ENCODE measurements around the gene CRYBG1. TPM values are rescaled to one million over a fixed set of nuclear protein-coding genes. Genes with fewer than 3 reads are reported as not detected.

The CRYBG1 gene
- total and polyA plus RNA-seq, 2 donors, result 12.2 to 22.2 TPM

- no peak overlapping the region for H3K4me3 ChIP-seq (ENCODE audit: low read length in 2 of 2)
- 96% methylated on average over 2 of the region's 2 CpGs for WGBS
- no peak overlapping the region for H3K27ac ChIP-seq (ENCODE audit: low read depth in 1 of 2, low read length in 1 of 2)
- peaks cover 0 to 7% of the 10 kb centered on the region in 2 donors for H3K4me1 ChIP-seq (ENCODE audit: control insufficient read depth in 2 of 2, insufficient read depth in 2 of 2, low read length in 2 of 2)
- peaks cover 2 to 12% of the 10 kb centered on the region in 2 donors for H3K36me3 ChIP-seq (ENCODE audit: control insufficient read depth in 2 of 2, insufficient read depth in 2 of 2, low read length in 1 of 2)
- no peaks in the 10 kb centered on the region for H3K27me3 ChIP-seq (ENCODE audit: control insufficient read depth in 2 of 2, insufficient read depth in 1 of 2, low read length in 1 of 2)
- DNase-seq (ENCODE audit: low read depth in 6 of 9, low spot score in 9 of 9), result no peak
- H3K9me3 ChIP-seq (ENCODE audit: control insufficient read depth in 2 of 2, insufficient read depth in 1 of 2, low read length in 1 of 2), result no peaks in the 10 kb centered on the region
Measured at GRCh38 chr6:106528521-106528920, 168.0 kb downstream of the CRYBG1 start.

GRCh38 chr6:106529438-106529837, 168.9 kb downstream of the CRYBG1 start:
- 98% methylated on average over 3 of the region's 3 CpGs for WGBS
- no peaks in the 10 kb centered on the region for H3K9me3 ChIP-seq (ENCODE audit: control insufficient read depth in 2 of 2, insufficient read depth in 1 of 2, low read length in 1 of 2)
- no peaks in the 10 kb centered on the region for H3K4me1 ChIP-seq (ENCODE audit: control insufficient read depth in 2 of 2, insufficient read depth in 2 of 2, low read length in 2 of 2)
- no peak overlapping the region for H3K4me3 ChIP-seq (ENCODE audit: low read length in 2 of 2)
- H3K27ac ChIP-seq (ENCODE audit: low read depth in 1 of 2, low read length in 1 of 2), result no peak overlapping the region
- no peak for DNase-seq (ENCODE audit: low read depth in 6 of 9, low spot score in 9 of 9)
- H3K36me3 ChIP-seq (ENCODE audit: control insufficient read depth in 2 of 2, insufficient read depth in 2 of 2, low read length in 1 of 2), result peaks cover 3 to 12% of the 10 kb centered on the region in 2 donors
- H3K27me3 ChIP-seq (ENCODE audit: control insufficient read depth in 2 of 2, insufficient read depth in 1 of 2, low read length in 1 of 2), result no peaks in the 10 kb centered on the region

DNA sequence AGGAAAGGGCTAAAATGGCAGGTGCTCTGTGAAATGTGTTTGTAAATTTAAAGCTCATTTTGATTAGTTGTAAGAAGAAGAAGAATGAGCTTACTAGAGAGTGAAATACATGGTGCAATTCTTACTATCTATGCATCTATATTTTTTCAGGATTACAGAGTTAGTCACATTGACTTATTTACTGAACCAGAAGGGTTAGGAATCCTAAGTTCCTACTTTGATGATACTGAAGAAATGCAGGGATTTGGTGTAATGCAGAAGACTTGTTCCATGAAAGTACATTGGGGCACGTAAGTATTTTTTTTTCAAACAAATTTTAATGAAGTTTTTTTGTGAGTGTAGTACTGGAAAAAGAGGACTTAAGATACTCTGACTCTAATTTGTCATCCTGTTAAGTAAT, 169.5 kb downstream of the CRYBG1 start:
- WGBS, result 98% methylated on average over 1 of the region's 1 CpG
- no peaks in the 10 kb centered on the region for H3K4me1 ChIP-seq (ENCODE audit: control insufficient read depth in 2 of 2, insufficient read depth in 2 of 2, low read length in 2 of 2)
- H3K27me3 ChIP-seq (ENCODE audit: control insufficient read depth in 2 of 2, insufficient read depth in 1 of 2, low read length in 1 of 2), result no peaks in the 10 kb centered on the region
- H3K36me3 ChIP-seq (ENCODE audit: control insufficient read depth in 2 of 2, insufficient read depth in 2 of 2, low read length in 1 of 2), result peaks cover 3 to 12% of the 10 kb centered on the region in 2 donors
- no peak overlapping the region for H3K27ac ChIP-seq (ENCODE audit: low read depth in 1 of 2, low read length in 1 of 2)
- DNase-seq (ENCODE audit: low read depth in 6 of 9, low spot score in 9 of 9), result no peak
- no peak overlapping the region for H3K4me3 ChIP-seq (ENCODE audit: low read length in 2 of 2)
- H3K9me3 ChIP-seq (ENCODE audit: control insufficient read depth in 2 of 2, insufficient read depth in 1 of 2, low read length in 1 of 2), result no peaks in the 10 kb centered on the region

DNA sequence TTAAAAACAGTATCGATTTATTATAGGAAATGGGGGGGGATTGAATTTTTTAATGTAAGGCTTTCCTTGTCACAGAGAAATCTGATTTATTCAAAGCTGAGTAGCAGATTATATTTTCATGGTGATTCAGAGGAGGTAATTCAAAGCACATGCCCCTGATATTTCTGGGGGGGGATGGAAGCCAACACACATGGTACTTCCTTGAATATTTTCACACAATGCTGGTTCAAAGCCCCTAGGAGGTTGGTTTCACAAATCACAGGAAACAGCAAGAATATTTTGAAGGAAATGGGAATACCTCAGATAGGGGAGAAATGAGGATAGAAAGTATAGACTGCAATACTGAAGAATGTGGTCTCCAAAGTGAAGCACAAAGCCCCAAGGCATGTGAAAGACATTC, 170.0 kb downstream of the CRYBG1 start:
- 100% methylated on average over 1 of the region's 1 CpG for WGBS
- H3K4me1 ChIP-seq (ENCODE audit: control insufficient read depth in 2 of 2, insufficient read depth in 2 of 2, low read length in 2 of 2), result no peaks in the 10 kb centered on the region
- H3K27ac ChIP-seq (ENCODE audit: low read depth in 1 of 2, low read length in 1 of 2), result no peak overlapping the region
- H3K4me3 ChIP-seq (ENCODE audit: low read length in 2 of 2), result no peak overlapping the region
- peaks cover 3 to 12% of the 10 kb centered on the region in 2 donors for H3K36me3 ChIP-seq (ENCODE audit: control insufficient read depth in 2 of 2, insufficient read depth in 2 of 2, low read length in 1 of 2)
- no peaks in the 10 kb centered on the region for H3K9me3 ChIP-seq (ENCODE audit: control insufficient read depth in 2 of 2, insufficient read depth in 1 of 2, low read length in 1 of 2)
- H3K27me3 ChIP-seq (ENCODE audit: control insufficient read depth in 2 of 2, insufficient read depth in 1 of 2, low read length in 1 of 2), result no peaks in the 10 kb centered on the region
- no peak for DNase-seq (ENCODE audit: low read depth in 6 of 9, low spot score in 9 of 9)

DNA sequence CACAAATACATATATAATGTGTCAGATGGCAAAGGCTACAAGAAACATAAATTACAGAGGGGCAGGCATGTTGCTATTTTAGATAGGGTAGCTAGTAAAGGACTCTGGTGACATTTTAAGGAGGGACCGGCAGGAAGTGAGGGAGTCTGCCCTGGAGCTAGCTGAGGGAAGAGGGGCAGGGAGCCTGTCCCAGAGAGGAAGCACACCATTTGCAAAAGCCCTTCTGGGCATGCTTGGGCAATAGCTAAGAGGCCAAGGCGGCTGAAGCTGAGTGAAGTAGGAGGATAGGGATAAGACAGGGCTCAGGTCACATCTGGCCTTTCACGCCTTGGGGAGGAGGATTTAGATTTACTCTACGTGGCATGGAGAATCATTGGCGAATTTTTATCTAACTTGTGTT, 172.5 kb downstream of the CRYBG1 start:
- no peak overlapping the region for H3K4me3 ChIP-seq (ENCODE audit: low read length in 2 of 2)
- H3K4me1 ChIP-seq (ENCODE audit: control insufficient read depth in 2 of 2, insufficient read depth in 2 of 2, low read length in 2 of 2), result peaks cover 5 to 6% of the 10 kb centered on the region in 2 donors
- 97% methylated on average over 5 of the region's 5 CpGs for WGBS
- no peak overlapping the region for H3K27ac ChIP-seq (ENCODE audit: low read depth in 1 of 2, low read length in 1 of 2)
- DNase-seq (ENCODE audit: low read depth in 6 of 9, low spot score in 9 of 9), result no peak
- no peaks in the 10 kb centered on the region for H3K27me3 ChIP-seq (ENCODE audit: control insufficient read depth in 2 of 2, insufficient read depth in 1 of 2, low read length in 1 of 2)
- no peaks in the 10 kb centered on the region for H3K9me3 ChIP-seq (ENCODE audit: control insufficient read depth in 2 of 2, insufficient read depth in 1 of 2, low read length in 1 of 2)
- peaks cover 3 to 12% of the 10 kb centered on the region in 2 donors for H3K36me3 ChIP-seq (ENCODE audit: control insufficient read depth in 2 of 2, insufficient read depth in 2 of 2, low read length in 1 of 2)

GRCh38 chr6:106534004-106534403, 173.5 kb downstream of the CRYBG1 start:
- 86% methylated on average over 1 of the region's 1 CpG for WGBS
- peaks cover 8% of the 10 kb centered on the region in 2 donors for H3K4me1 ChIP-seq (ENCODE audit: control insufficient read depth in 2 of 2, insufficient read depth in 2 of 2, low read length in 2 of 2)
- H3K27ac ChIP-seq (ENCODE audit: low read depth in 1 of 2, low read length in 1 of 2), result no peak overlapping the region
- H3K36me3 ChIP-seq (ENCODE audit: control insufficient read depth in 2 of 2, insufficient read depth in 2 of 2, low read length in 1 of 2), result peaks cover 3 to 12% of the 10 kb centered on the region in 2 donors
- no peak overlapping the region for H3K4me3 ChIP-seq (ENCODE audit: low read length in 2 of 2)
- no peak for DNase-seq (ENCODE audit: low read depth in 6 of 9, low spot score in 9 of 9)
- no peaks in the 10 kb centered on the region for H3K27me3 ChIP-seq (ENCODE audit: control insufficient read depth in 2 of 2, insufficient read depth in 1 of 2, low read length in 1 of 2)
- H3K9me3 ChIP-seq (ENCODE audit: control insufficient read depth in 2 of 2, insufficient read depth in 1 of 2, low read length in 1 of 2), result no peaks in the 10 kb centered on the region

DNA sequence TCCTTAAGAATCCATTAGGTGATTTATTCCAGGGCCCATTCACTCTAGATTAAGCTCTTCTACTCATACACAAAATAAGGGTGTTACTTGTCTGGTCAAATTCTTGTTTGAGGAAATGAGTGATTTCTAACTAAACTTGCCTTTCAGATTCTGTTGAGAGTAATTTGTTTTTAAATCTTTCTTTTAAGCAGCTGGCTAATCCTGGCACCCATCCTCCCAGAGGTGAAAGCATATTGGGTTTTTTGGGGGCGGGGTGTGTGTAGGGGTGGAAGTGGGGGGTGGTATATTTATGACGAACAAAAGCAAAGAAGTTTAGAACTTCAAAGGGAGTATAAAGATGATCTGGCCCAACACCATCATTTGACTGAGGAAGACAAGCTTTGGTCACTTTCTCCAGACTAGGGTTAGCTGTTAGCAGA, 174.1 kb downstream of the CRYBG1 start:
- 49% methylated on average over 2 of the region's 2 CpGs for WGBS
- no peak for DNase-seq (ENCODE audit: low read depth in 6 of 9, low spot score in 9 of 9)
- peaks cover 3 to 6% of the 10 kb centered on the region in 2 donors for H3K36me3 ChIP-seq (ENCODE audit: control insufficient read depth in 2 of 2, insufficient read depth in 2 of 2, low read length in 1 of 2)

DNA sequence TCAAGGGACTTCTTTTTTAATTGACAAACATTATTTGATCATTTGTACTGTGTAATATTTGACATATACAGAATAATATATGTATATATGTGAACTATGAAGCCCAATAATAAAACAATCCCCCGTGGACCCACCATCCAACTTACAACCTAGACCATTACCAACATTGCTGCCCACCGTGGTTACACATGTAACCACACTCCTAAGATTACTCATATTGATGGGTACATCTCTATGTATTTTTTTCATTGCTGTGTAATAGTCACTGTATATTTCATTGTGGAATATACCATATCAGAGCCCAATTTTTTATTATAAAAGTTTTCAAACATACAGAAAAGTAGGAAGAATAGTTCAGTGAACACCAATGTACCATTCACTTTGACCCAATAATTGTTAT, 174.5 kb downstream of the CRYBG1 start:
- peaks cover 3% of the 10 kb centered on the region in 2 donors for H3K36me3 ChIP-seq (ENCODE audit: control insufficient read depth in 2 of 2, insufficient read depth in 2 of 2, low read length in 1 of 2)
- WGBS, result 97% methylated on average over 2 of the region's 2 CpGs
- H3K4me1 ChIP-seq (ENCODE audit: control insufficient read depth in 2 of 2, insufficient read depth in 2 of 2, low read length in 2 of 2), result peaks cover 8% of the 10 kb centered on the region in 2 donors
- H3K27ac ChIP-seq (ENCODE audit: low read depth in 1 of 2, low read length in 1 of 2), result no peak overlapping the region
- no peak overlapping the region for H3K4me3 ChIP-seq (ENCODE audit: low read length in 2 of 2)
- no peak for DNase-seq (ENCODE audit: low read depth in 6 of 9, low spot score in 9 of 9)
- no peaks in the 10 kb centered on the region for H3K9me3 ChIP-seq (ENCODE audit: control insufficient read depth in 2 of 2, insufficient read depth in 1 of 2, low read length in 1 of 2)
- H3K27me3 ChIP-seq (ENCODE audit: control insufficient read depth in 2 of 2, insufficient read depth in 1 of 2, low read length in 1 of 2), result no peaks in the 10 kb centered on the region

More for the DNA sequence above, 174.1 kb downstream of the CRYBG1 start:
- Histone ChIP-seq H3K4me3 (ENCODE audit: low read length in 2 of 2) (no peak overlapping the region), H3K9me3 (ENCODE audit: control insufficient read depth in 2 of 2, insufficient read depth in 1 of 2, low read length in 1 of 2) (no peaks in the 10 kb centered on the region), H3K27ac (ENCODE audit: low read depth in 1 of 2, low read length in 1 of 2) (no peak overlapping the region), H3K4me1 (ENCODE audit: control insufficient read depth in 2 of 2, insufficient read depth in 2 of 2, low read length in 2 of 2) (peaks cover 8% of the 10 kb centered on the region in 2 donors), H3K27me3 (ENCODE audit: control insufficient read depth in 2 of 2, insufficient read depth in 1 of 2, low read length in 1 of 2) (no peaks in the 10 kb centered on the region)

DNA sequence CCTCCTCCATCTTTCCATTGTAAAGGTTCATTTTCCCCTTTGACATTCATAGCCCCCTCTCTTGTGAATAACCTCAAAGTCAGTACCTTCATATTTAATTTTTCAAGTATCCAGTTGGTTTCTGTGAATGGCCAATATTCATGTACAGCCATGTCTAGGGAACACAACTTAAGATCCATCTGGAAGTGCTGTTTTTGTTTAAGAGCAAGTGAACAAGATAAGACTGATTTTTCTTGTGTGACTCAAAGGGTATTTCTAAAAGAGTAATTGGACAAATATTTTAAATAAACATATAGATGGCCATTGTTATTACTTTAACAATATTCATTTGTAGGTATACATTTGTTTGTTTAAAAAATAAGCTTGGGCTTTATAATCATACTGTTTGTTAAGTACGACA, 175.8 kb downstream of the CRYBG1 start:
- 97% methylated on average over 1 of the region's 1 CpG for WGBS
- Histone ChIP-seq H3K27ac (ENCODE audit: low read depth in 1 of 2, low read length in 1 of 2) (no peak overlapping the region), H3K27me3 (ENCODE audit: control insufficient read depth in 2 of 2, insufficient read depth in 1 of 2, low read length in 1 of 2) (no peaks in the 10 kb centered on the region)

GRCh38 chr6:106536851-106537250, 176.3 kb downstream of the CRYBG1 start:
- peaks cover 3 to 6% of the 10 kb centered on the region in 2 donors for H3K36me3 ChIP-seq (ENCODE audit: control insufficient read depth in 2 of 2, insufficient read depth in 2 of 2, low read length in 1 of 2)
- H3K9me3 ChIP-seq (ENCODE audit: control insufficient read depth in 2 of 2, insufficient read depth in 1 of 2, low read length in 1 of 2), result no peaks in the 10 kb centered on the region
- DNase-seq (ENCODE audit: low read depth in 6 of 9, low spot score in 9 of 9), result no peak
- no peak overlapping the region for H3K27ac ChIP-seq (ENCODE audit: low read depth in 1 of 2, low read length in 1 of 2)
- H3K4me1 ChIP-seq (ENCODE audit: control insufficient read depth in 2 of 2, insufficient read depth in 2 of 2, low read length in 2 of 2), result peaks cover 8% of the 10 kb centered on the region in 2 donors
- no peaks in the 10 kb centered on the region for H3K27me3 ChIP-seq (ENCODE audit: control insufficient read depth in 2 of 2, insufficient read depth in 1 of 2, low read length in 1 of 2)
- H3K4me3 ChIP-seq (ENCODE audit: low read length in 2 of 2), result no peak overlapping the region
- 75% methylated on average over 2 of the region's 2 CpGs for WGBS

More for the DNA sequence above, 175.8 kb downstream of the CRYBG1 start:
- no peak for DNase-seq (ENCODE audit: low read depth in 6 of 9, low spot score in 9 of 9)
- Histone ChIP-seq H3K36me3 (ENCODE audit: control insufficient read depth in 2 of 2, insufficient read depth in 2 of 2, low read length in 1 of 2) (peaks cover 3 to 6% of the 10 kb centered on the region in 2 donors), H3K4me1 (ENCODE audit: control insufficient read depth in 2 of 2, insufficient read depth in 2 of 2, low read length in 2 of 2) (peaks cover 8% of the 10 kb centered on the region in 2 donors), H3K9me3 (ENCODE audit: control insufficient read depth in 2 of 2, insufficient read depth in 1 of 2, low read length in 1 of 2) (no peaks in the 10 kb centered on the region), H3K4me3 (ENCODE audit: low read length in 2 of 2) (no peak overlapping the region)
